K562 (cell line): ENCODE results near the gene DNASE1L1. TPM values are rescaled to one million over a fixed set of nuclear protein-coding genes. Genes with fewer than 3 reads are reported as not detected.

Experiments
- REST ChIP-seq, 2 experiments: fragments of 450-650 bp; formaldehyde crosslinking in 1 of 2; IDR thresholded peaks; 2 replicates each; pipeline versions ENCODE4 v1.4.0 to v1.6.1; 2014 to 2020; ENCODE audit warnings: mild to moderate bottlenecking in 2 of 2, borderline replicate concordance in 1 of 2, low read depth in 1 of 2
- polyA plus RNA-seq, 8 experiments: library from polyadenylated mRNA; depleted of rRNA in 4 of 8; stranded (reverse) in 5 of 8; unstranded in 3 of 8; fragments of >200 nt; fragmentation: Nextera tagmentation in 2 of 8; fragmentation: Illumina TruSeq in 1 of 8; extraction: Ambion mirVana in 2 of 8; extraction: Trizol in 1 of 8; gene quantifications; 2 replicates each; pipeline versions ENCODE4 v1.2.1 to v1.2.3, GENCODE V29; 2011 to 2014; ENCODE audit warnings: inconsistent platforms in 1 of 8, missing spikeins in 1 of 8
- total RNA-seq, 7 experiments: library from RNA; depleted of rRNA in 6 of 7; stranded (reverse); fragments of >200 nt in 6 of 7; fragmentation: Illumina TruSeq in 2 of 7; extraction: Trizol in 2 of 7; gene quantifications; 2 replicates each; pipeline versions ENCODE4 v1.2.1 to v1.2.3, GENCODE V29; 2011 to 2021; ENCODE audit warnings: low replicate concordance in 1 of 7

DNASE1L1 gene
- total and polyA plus RNA-seq, 9 of the 15 experiments (the other 6 are each of a cell fraction or from before 2014, with no cell fraction given) = 0.73 to 12.6 (median 7.9) TPM

DNA sequence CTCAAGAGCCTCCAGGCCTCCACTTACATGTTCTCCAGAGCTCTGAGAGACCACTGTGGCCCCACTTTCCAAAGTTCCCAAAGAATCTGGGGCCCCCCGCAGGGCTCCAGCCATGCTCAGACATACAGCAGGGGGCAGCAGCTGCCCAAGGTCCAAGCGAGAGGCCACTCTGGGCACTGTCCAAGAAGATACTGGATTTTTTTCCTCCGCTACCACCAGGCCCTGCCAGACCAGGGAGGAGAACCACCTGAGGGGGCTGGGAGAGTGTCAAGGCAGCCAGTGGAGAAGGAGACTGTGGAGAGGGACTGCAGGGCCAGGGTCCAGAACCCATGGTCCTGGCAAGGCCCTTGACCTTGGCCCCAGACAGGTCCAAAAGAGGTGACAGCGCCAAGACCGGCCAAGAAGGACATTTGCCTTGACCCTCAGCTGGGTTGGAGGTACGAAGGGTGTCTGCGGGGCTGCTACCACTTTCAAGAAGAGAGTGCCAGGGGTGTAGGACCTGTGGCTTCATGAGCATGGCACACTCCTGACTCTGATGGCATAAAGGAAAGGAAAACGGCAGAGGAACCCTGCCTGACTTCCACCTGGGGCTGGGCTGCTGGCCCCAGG is 24.7 kb downstream of the DNASE1L1 start (continued):
- peak; percentile 27; the same call in 1 of the 2 replicates for TF ChIP-seq REST (IDR thresholded peaks at IDR 0.05; ENCODE audit: borderline replicate concordance)
- TF ChIP-seq REST (CRISPR knock-in tag; IDR thresholded peaks at IDR 0.05; ENCODE audit: low read depth) = no peak
